ENCODE data around the gene VAV3.

DNA sequence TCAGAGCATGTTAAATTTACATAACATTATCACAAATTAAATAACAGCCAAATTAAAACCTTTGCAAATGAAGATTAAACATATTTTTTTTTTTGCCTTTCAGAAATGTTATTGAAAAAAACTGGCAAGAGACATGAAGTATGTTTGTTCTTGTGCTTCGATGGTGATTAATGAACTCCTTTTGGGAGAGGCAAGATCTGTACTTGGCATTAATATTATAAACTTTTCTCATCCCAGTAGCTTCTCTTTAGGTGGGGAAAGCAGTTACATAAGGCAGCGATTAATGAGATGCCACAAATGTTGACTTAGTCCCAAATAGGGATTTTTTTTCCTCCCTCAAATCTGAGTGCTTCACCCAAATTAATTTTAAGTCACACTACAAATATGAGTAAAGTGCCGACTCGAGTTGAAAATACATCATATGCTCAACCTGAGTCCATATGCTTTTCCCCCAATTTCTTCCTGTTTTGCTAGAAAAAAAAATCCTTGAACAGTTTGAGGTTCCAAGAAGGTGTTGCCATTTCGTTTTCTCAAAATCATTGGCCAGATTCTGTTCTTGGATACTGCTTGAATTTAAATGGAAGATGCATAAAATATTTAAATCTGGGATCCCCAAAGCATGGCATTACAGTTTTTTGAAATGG, 294.5 kb downstream of the VAV3 start:
- TF ChIP-seq, protein P1, sequence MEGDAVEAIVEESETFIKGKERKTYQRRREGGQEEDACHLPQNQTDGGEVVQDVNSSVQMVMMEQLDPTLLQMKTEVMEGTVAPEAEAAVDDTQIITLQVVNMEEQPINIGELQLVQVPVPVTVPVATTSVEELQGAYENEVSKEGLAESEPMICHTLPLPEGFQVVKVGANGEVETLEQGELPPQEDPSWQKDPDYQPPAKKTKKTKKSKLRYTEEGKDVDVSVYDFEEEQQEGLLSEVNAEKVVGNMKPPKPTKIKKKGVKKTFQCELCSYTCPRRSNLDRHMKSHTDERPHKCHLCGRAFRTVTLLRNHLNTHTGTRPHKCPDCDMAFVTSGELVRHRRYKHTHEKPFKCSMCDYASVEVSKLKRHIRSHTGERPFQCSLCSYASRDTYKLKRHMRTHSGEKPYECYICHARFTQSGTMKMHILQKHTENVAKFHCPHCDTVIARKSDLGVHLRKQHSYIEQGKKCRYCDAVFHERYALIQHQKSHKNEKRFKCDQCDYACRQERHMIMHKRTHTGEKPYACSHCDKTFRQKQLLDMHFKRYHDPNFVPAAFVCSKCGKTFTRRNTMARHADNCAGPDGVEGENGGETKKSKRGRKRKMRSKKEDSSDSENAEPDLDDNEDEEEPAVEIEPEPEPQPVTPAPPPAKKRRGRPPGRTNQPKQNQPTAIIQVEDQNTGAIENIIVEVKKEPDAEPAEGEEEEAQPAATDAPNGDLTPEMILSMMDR (IDR thresholded peaks at IDR 0.05; ENCODE audit: insufficient read depth, low read depth, low read length) = no peak
- no peak for TF ChIP-seq EZH2 (IDR thresholded peaks at IDR 0.05; ENCODE audit: insufficient read depth, low read length)

Data from astrocyte (in vitro differentiated cells and primary cell).